ENCODE data around the gene FAM136A. TPM values are rescaled to one million over a fixed set of nuclear protein-coding genes. Genes with fewer than 3 reads are reported as not detected.
A peak's percentile ranks its signal among the peaks of the same experiment; 100 is the strongest.

The FAM136A gene
- total and polyA plus RNA-seq, 2 of the 13 experiments (the other 11 are each of a cell fraction or from before 2014, with no cell fraction given), result 77.8 to 126 TPM

GRCh38 chr2:70270323-70270722 lies 31.5 kb downstream of the FAM136A start (continued):
- TF ChIP-seq DMTF1 (CRISPR knock-in tag; IDR thresholded peaks at IDR 0.05) (no peak), HNF1B (CRISPR knock-in tag; IDR thresholded peaks at IDR 0.05) (0 out of 2 replicates have a peak, but pooled peaks have one; percentile 9), STAG1 (CRISPR knock-in tag; IDR thresholded peaks at IDR 0.05) (no peak), ZNF678 (CRISPR knock-in tag; IDR thresholded peaks at IDR 0.05) (no peak), NONO (IDR thresholded peaks at IDR 0.05) (no peak), NONO (CRISPR knock-in tag; conservative IDR thresholded peaks at IDR 0.05) (no peak), ZNF784 (CRISPR knock-in tag; IDR thresholded peaks at IDR 0.05; ENCODE audit: borderline replicate concordance) (no peak), ZNF276 (CRISPR knock-in tag; IDR thresholded peaks at IDR 0.05; ENCODE audit: low read depth) (no peak), GZF1 (CRISPR knock-in tag; IDR thresholded peaks at IDR 0.05) (0 out of 2 replicates have a peak, but pooled peaks have one; percentile 26), ATF2 (CRISPR knock-in tag; IDR thresholded peaks at IDR 0.05) (no peak), ELK4 (CRISPR knock-in tag; IDR thresholded peaks at IDR 0.05; ENCODE audit: borderline replicate concordance) (no peak), USF2 (IDR thresholded peaks at IDR 0.05; ENCODE audit: low read depth, low read length) (no peak; the same call in 1 of the 2 replicates), USF2 (CRISPR knock-in tag; IDR thresholded peaks at IDR 0.05; ENCODE audit: borderline replicate concordance) (peak; percentile 61; the same call in 1 of the 2 replicates), ZMAT5 (CRISPR knock-in tag; IDR thresholded peaks at IDR 0.05; ENCODE audit: borderline replicate concordance, low read depth) (no peak), FOXM1 (CRISPR knock-in tag; IDR thresholded peaks at IDR 0.05) (no peak), SRSF1 (optimal IDR thresholded peaks at IDR 0.05; ENCODE audit: low read depth, low read length) (no peak), ASH2L (IDR thresholded peaks at IDR 0.05; ENCODE audit: insufficient read length, low read depth, low read length) (peak; percentile 6)

Measured in HepG2 (cell line).